ENCODE data around the gene GRPEL2. TPM values are rescaled to one million over a fixed set of nuclear protein-coding genes. Genes with fewer than 3 reads are reported as not detected.

GRPEL2 gene
- total RNA-seq, 2 experiments from 2014 or later = 31.0 to 31.1 TPM

- ChIA-PET CTCF (interaction anchor here (1.0 to 10.1 kb wide), 5 partner anchors 9 to 182 kb away, joined by 3 to 145 read pairs (median 3); partner anchors contain the start of gene ABLIM3), POLR2A (no interaction called here)
- no peak for TF ChIP-seq CTCF (IDR thresholded peaks at IDR 0.05)
- no peaks in the 10 kb centered on the region for H3K9me3 Mint-ChIP-seq
- no peaks in the 10 kb centered on the region for H3K36me3 Mint-ChIP-seq (ENCODE audit: low read depth)
- H3K27me3 Mint-ChIP-seq = no peaks in the 10 kb centered on the region
- no peaks in the 10 kb centered on the region for H3K4me1 Mint-ChIP-seq (ENCODE audit: low read depth)
- DNase-seq (no peak), ATAC-seq (no peak)
- no peak overlapping the region for H3K4me3 Mint-ChIP-seq
- intact Hi-C loops (cut with micrococcal nuclease) = no loop called here
- H3K27ac Mint-ChIP-seq = no peak overlapping the region
These were observed 21.6 kb upstream of the GRPEL2 start for GRCh38 chr5:149323621-149324205.

- ChIA-PET POLR2A (no interaction called here), CTCF (interaction anchor here (1.1 to 10.1 kb wide), 5 partner anchors 7 to 110 kb away, joined by 3 to 145 read pairs (median 4); no protein-coding TSS in a partner anchor)
- no peak for TF ChIP-seq CTCF (IDR thresholded peaks at IDR 0.05)
- Mint-ChIP-seq H3K4me3 (no peak overlapping the region), H3K27ac (no peak overlapping the region), H3K27me3 (no peaks in the 10 kb centered on the region), H3K9me3 (no peaks in the 10 kb centered on the region), H3K36me3 (ENCODE audit: low read depth) (no peaks in the 10 kb centered on the region), H3K4me1 (ENCODE audit: low read depth) (no peaks in the 10 kb centered on the region)
- no peak for DNase-seq
- intact Hi-C loops (cut with micrococcal nuclease) = no loop called here
- ATAC-seq = no peak
These were observed 20.7 kb upstream of the GRPEL2 start for GRCh38 chr5:149324641-149325040.

- H3K9me3 Mint-ChIP-seq = no peaks in the 10 kb centered on the region
- ATAC-seq (no peak), DNase-seq (no peak)
- H3K4me3 Mint-ChIP-seq = no peak overlapping the region
- no peak for TF ChIP-seq CTCF (IDR thresholded peaks at IDR 0.05)
- no peaks in the 10 kb centered on the region for H3K4me1 Mint-ChIP-seq (ENCODE audit: low read depth)
- intact Hi-C loops (cut with micrococcal nuclease) = no loop called here
- ChIA-PET CTCF (interaction anchor here (1.2 to 10.1 kb wide), 6 partner anchors 8 to 184 kb away, joined by 3 to 145 read pairs (median 4); no protein-coding TSS in a partner anchor), POLR2A (interaction anchor here (1.3 kb wide), 1 partner anchor 20 kb away, joined by 7 read pairs; the partner anchor contains the start of gene GRPEL2)
- H3K36me3 Mint-ChIP-seq (ENCODE audit: low read depth) = no peaks in the 10 kb centered on the region
- H3K27me3 Mint-ChIP-seq = no peaks in the 10 kb centered on the region
- H3K27ac Mint-ChIP-seq = no peak overlapping the region
These were observed 20.0 kb upstream of the GRPEL2 start for GRCh38 chr5:149325166-149325735.

GRCh38 chr5:149325894-149326293, 19.4 kb upstream of the GRPEL2 start:
- no peaks in the 10 kb centered on the region for H3K9me3 Mint-ChIP-seq
- no peak overlapping the region for H3K4me3 Mint-ChIP-seq
- no peak for TF ChIP-seq CTCF (IDR thresholded peaks at IDR 0.05)
- CTCF ChIA-PET = interaction anchor here (1.2 to 10.1 kb wide), 5 partner anchors 9 to 183 kb away, joined by 3 to 145 read pairs (median 4); no protein-coding TSS in a partner anchor
- POLR2A ChIA-PET = interaction anchor here (1.3 kb wide), 1 partner anchor 19 kb away, joined by 7 read pairs; the partner anchor contains the start of gene GRPEL2
- no peaks in the 10 kb centered on the region for H3K36me3 Mint-ChIP-seq (ENCODE audit: low read depth)
- H3K27me3 Mint-ChIP-seq = no peaks in the 10 kb centered on the region
- no peaks in the 10 kb centered on the region for H3K4me1 Mint-ChIP-seq (ENCODE audit: low read depth)
- no peak for ATAC-seq
- intact Hi-C loops (cut with micrococcal nuclease) = no loop called here
- no peak overlapping the region for H3K27ac Mint-ChIP-seq
- DNase-seq = no peak

GRCh38 chr5:149326611-149327010, 18.7 kb upstream of the GRPEL2 start:
- POLR2A ChIA-PET = interaction anchor here (1.3 kb wide), 1 partner anchor 19 kb away, joined by 7 read pairs; the partner anchor contains the start of gene GRPEL2
- no peaks in the 10 kb centered on the region for H3K4me1 Mint-ChIP-seq (ENCODE audit: low read depth)

More at GRCh38 chr5:149326611-149327010, 18.7 kb upstream of the GRPEL2 start:
- TF ChIP-seq CTCF (IDR thresholded peaks at IDR 0.05) = no peak
- CTCF ChIA-PET = interaction anchor here (1.2 to 2.1 kb wide), 4 partner anchors 9 to 116 kb away, joined by 3 to 9 read pairs (median 6); no protein-coding TSS in a partner anchor
- H3K27me3 Mint-ChIP-seq = no peaks in the 10 kb centered on the region
- ATAC-seq (no peak), DNase-seq (no peak)
- no peak overlapping the region for H3K27ac Mint-ChIP-seq
- no peak overlapping the region for H3K4me3 Mint-ChIP-seq
- H3K36me3 Mint-ChIP-seq (ENCODE audit: low read depth) = no peaks in the 10 kb centered on the region
- intact Hi-C loops (cut with micrococcal nuclease) = no loop called here
- H3K9me3 Mint-ChIP-seq = no peaks in the 10 kb centered on the region
